ENCODE results near the gene CUBN. TPM values are rescaled to one million over a fixed set of nuclear protein-coding genes. Genes with fewer than 3 reads are reported as not detected.

The CUBN gene
- total RNA-seq, 1 donor from 2014 or later: 2.5 TPM

DNA sequence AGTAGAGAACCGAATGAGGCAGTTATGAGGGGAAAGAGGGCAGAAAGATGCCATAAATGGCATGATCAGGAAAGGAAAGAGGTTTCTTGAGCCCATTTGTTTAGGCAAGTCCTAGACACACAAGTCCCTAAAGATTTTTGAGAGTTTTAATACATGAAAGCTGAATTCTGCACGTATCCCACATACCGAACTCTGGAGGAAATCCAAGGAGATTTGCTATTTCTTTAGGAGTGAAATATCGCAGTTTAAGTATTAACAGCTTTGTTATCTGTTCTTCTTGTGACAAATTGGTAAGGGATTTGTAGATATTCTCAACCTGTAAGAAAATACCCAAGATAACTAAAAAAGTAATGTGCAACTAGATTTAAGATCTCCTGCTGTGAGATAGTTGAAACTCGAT, 23.7 kb upstream of the CUBN start:
- no peaks in the 10 kb centered on the region for H3K9me3 Mint-ChIP-seq
- H3K4me1 Mint-ChIP-seq: no peaks in the 10 kb centered on the region
- DNase-seq (no peak), ATAC-seq (ENCODE audit: low read depth) (no peak)
- no peak overlapping the region for H3K27ac Mint-ChIP-seq
- TF ChIP-seq, protein P1, sequence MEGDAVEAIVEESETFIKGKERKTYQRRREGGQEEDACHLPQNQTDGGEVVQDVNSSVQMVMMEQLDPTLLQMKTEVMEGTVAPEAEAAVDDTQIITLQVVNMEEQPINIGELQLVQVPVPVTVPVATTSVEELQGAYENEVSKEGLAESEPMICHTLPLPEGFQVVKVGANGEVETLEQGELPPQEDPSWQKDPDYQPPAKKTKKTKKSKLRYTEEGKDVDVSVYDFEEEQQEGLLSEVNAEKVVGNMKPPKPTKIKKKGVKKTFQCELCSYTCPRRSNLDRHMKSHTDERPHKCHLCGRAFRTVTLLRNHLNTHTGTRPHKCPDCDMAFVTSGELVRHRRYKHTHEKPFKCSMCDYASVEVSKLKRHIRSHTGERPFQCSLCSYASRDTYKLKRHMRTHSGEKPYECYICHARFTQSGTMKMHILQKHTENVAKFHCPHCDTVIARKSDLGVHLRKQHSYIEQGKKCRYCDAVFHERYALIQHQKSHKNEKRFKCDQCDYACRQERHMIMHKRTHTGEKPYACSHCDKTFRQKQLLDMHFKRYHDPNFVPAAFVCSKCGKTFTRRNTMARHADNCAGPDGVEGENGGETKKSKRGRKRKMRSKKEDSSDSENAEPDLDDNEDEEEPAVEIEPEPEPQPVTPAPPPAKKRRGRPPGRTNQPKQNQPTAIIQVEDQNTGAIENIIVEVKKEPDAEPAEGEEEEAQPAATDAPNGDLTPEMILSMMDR (IDR thresholded peaks at IDR 0.05): no peak
- H3K36me3 Mint-ChIP-seq (ENCODE audit: low read depth): peaks cover 13% of the 10 kb centered on the region
- ChIA-PET POLR2A (interaction anchor here (0.7 kb wide), 1 partner anchor 15 kb away, joined by 3 read pairs; no protein-coding TSS in a partner anchor), CTCF (no interaction called here)
- no peak overlapping the region for H3K4me3 Mint-ChIP-seq
- H3K27me3 Mint-ChIP-seq: no peaks in the 10 kb centered on the region
- intact Hi-C loops (cut with micrococcal nuclease): no loop called here

DNA sequence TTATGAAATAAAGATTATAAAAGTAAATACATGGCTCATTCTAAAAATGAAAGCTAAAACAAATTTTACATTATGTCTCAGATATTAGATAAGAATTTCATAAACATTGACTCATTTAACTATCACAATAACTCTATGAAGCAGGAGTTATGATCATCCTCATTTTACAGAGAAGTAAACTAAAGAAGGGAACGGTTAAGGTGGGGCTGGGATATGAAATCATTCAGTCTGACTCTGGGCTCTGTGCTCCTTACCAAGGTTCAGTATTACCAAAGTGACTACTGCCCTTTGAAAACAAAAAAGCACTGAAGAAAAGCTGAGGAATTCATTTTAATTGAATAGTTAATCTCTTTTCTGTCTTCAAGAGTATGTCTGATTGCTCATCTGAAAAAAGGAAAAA, 22.1 kb upstream of the CUBN start:
- H3K4me1 Mint-ChIP-seq: no peaks in the 10 kb centered on the region
- peaks cover 18% of the 10 kb centered on the region for H3K36me3 Mint-ChIP-seq (ENCODE audit: low read depth)
- H3K27ac Mint-ChIP-seq: no peak overlapping the region
- TF ChIP-seq, protein P1 (IDR thresholded peaks at IDR 0.05): no peak
- intact Hi-C loops (cut with micrococcal nuclease): no loop called here
- H3K27me3 Mint-ChIP-seq: no peaks in the 10 kb centered on the region
- no peaks in the 10 kb centered on the region for H3K9me3 Mint-ChIP-seq
- CTCF ChIA-PET: interaction anchor here (0.6 kb wide), 1 partner anchor 100 kb away, joined by 3 read pairs; no protein-coding TSS in a partner anchor
- H3K4me3 Mint-ChIP-seq: no peak overlapping the region
- POLR2A ChIA-PET: no interaction called here
- DNase-seq (no peak), ATAC-seq (ENCODE audit: low read depth) (no peak)

GRCh38 chr10:17147884-17148489, 18.4 kb upstream of the CUBN start:
- POLR2A ChIA-PET: no interaction called here

DNA sequence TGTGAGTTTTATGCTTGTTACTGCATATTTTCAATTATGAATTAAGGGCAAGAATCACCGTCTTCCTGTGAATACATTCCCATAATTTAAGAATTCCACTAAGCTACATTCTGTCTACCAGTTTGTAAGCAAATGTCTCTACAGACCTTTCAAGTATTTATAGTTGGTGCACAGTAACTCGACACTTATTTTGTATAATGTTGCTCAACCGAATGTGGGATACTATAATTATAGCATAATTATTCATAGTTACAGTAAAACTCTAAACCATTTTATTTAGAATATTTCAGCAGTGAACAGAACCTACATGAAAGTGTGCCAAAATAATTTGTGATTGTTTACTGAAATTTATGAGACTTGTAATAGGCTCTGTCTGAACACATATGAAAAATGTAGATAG, 17.3 kb upstream of the CUBN start:
- TF ChIP-seq, protein P1 (IDR thresholded peaks at IDR 0.05): no peak
- H3K27ac Mint-ChIP-seq: no peak overlapping the region
- intact Hi-C loops (cut with micrococcal nuclease): loop anchor here (5.0 kb wide), 1 partner anchor 45 kb away; no protein-coding TSS in a partner anchor
- no peak for ATAC-seq (ENCODE audit: low read depth)
- ChIA-PET POLR2A (no interaction called here), CTCF (no interaction called here)
- peaks cover 11% of the 10 kb centered on the region for H3K36me3 Mint-ChIP-seq (ENCODE audit: low read depth)
- DNase-seq: no peak
- H3K27me3 Mint-ChIP-seq: no peaks in the 10 kb centered on the region
- H3K9me3 Mint-ChIP-seq: no peaks in the 10 kb centered on the region
- no peak overlapping the region for H3K4me3 Mint-ChIP-seq
- H3K4me1 Mint-ChIP-seq: no peaks in the 10 kb centered on the region

More at GRCh38 chr10:17147884-17148489, 18.4 kb upstream of the CUBN start:
- Mint-ChIP-seq H3K27me3 (no peaks in the 10 kb centered on the region), H3K9me3 (no peaks in the 10 kb centered on the region), H3K27ac (no peak overlapping the region), H3K4me3 (no peak overlapping the region), H3K4me1 (no peaks in the 10 kb centered on the region), H3K36me3 (ENCODE audit: low read depth) (peaks cover 14% of the 10 kb centered on the region)
- TF ChIP-seq, protein P1 (IDR thresholded peaks at IDR 0.05): no peak
- CTCF ChIA-PET: no interaction called here
- no peak for DNase-seq
- intact Hi-C loops (cut with micrococcal nuclease): loop anchor here (5.0 kb wide), 1 partner anchor 44 kb away; no protein-coding TSS in a partner anchor
- ATAC-seq (ENCODE audit: low read depth): no peak

GRCh38 chr10:17145239-17145638, 15.6 kb upstream of the CUBN start:
- Mint-ChIP-seq H3K27me3 (peaks cover 2% of the 10 kb centered on the region), H3K4me3 (no peak overlapping the region), H3K36me3 (ENCODE audit: low read depth) (peaks cover 8% of the 10 kb centered on the region), H3K27ac (no peak overlapping the region), H3K4me1 (no peaks in the 10 kb centered on the region), H3K9me3 (peaks cover 7% of the 10 kb centered on the region)
- intact Hi-C loops (cut with micrococcal nuclease): loop anchor here (5.0 kb wide), 1 partner anchor 47 kb away; no protein-coding TSS in a partner anchor
- POLR2A ChIA-PET: interaction anchor here (1.2 kb wide), 1 partner anchor 55 kb away, joined by 3 read pairs; no protein-coding TSS in a partner anchor
- CTCF ChIA-PET: no interaction called here
- TF ChIP-seq, protein P1 (IDR thresholded peaks at IDR 0.05): no peak
- ATAC-seq (ENCODE audit: low read depth): no peak
- DNase-seq: no peak

Measured in activated B cell treated with CpG ODN at 0.5 μM for 24 hours (primary cell).